GM10266 (cell line): ENCODE results near the gene PPP1R3G.
A peak's percentile ranks its signal among the peaks of the same experiment; 100 is the strongest.

Experiments used
- DNase-seq: peaks from one replicate; pipeline ENCODE4 v3.0.0; 2012; ENCODE audit errors: extremely low spot score
- TF ChIP-seq, protein P1 (sequence below): IDR thresholded peaks from 2 replicates; pipeline ENCODE4 v1.5.1; 2012; ENCODE audit warnings: mild to moderate bottlenecking, low read depth; ENCODE audit not compliant: control insufficient read depth, insufficient read depth; ENCODE audit errors: missing control alignments

PPP1R3G gene

DNA sequence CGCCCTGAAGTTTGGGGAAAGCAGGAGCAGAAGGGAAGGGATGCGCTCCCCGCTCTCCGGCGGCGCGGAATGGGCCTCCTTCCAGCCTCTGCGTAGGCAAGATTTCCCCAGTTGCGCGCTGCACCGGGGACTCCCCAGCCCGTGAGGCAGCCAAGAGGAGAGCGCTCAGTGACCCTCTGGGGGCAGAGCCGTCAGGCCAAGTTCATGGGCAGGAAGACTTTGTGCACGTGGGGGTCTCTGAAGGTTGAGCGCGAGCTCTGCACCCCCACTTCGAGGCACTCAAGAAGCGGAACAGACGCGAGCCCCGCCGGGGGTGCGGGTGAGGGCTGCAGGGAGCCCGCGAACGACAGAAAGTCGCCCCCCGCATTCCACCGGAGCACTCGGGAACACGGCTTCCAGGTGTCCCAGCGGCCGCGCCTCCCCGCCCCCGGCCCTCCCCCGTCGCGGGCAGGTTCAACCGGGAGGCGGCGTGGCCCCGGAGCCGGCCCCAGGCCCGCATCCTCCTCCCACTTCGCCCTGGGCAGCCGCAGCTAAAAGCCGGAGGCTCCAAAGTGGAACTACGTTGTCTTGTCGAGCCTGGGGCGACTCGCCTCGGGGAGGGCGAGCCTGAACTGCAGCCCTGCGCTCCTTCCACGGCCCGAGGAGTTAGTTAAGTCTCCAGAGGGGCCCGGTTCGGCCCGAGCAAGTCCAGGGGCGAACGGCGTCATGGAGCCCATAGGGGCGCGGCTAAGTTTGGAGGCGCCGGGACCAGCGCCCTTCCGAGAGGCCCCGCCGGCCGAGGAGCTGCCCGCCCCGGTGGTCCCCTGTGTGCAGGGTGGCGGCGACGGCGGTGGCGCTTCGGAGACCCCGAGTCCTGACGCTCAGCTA, at the start of gene PPP1R3G:
PPP1R3G (plus strand) TSS at position 561 of the 867 bp plus-strand sequence; CDS start at position 706, 145 bp downstream.
- peak; percentile 80 for DNase-seq
- TF ChIP-seq, protein P1, sequence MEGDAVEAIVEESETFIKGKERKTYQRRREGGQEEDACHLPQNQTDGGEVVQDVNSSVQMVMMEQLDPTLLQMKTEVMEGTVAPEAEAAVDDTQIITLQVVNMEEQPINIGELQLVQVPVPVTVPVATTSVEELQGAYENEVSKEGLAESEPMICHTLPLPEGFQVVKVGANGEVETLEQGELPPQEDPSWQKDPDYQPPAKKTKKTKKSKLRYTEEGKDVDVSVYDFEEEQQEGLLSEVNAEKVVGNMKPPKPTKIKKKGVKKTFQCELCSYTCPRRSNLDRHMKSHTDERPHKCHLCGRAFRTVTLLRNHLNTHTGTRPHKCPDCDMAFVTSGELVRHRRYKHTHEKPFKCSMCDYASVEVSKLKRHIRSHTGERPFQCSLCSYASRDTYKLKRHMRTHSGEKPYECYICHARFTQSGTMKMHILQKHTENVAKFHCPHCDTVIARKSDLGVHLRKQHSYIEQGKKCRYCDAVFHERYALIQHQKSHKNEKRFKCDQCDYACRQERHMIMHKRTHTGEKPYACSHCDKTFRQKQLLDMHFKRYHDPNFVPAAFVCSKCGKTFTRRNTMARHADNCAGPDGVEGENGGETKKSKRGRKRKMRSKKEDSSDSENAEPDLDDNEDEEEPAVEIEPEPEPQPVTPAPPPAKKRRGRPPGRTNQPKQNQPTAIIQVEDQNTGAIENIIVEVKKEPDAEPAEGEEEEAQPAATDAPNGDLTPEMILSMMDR, result no peak

GRCh38 chr6:5036269-5036668, 48.9 kb upstream of the PPP1R3G start:
- no peak for DNase-seq

GRCh38 chr6:5041955-5042354, 43.2 kb upstream of the PPP1R3G start:
- TF ChIP-seq, protein P1, result no peak
- DNase-seq, result no peak

More at GRCh38 chr6:5036269-5036668, 48.9 kb upstream of the PPP1R3G start:
- TF ChIP-seq, protein P1, result no peak

DNA sequence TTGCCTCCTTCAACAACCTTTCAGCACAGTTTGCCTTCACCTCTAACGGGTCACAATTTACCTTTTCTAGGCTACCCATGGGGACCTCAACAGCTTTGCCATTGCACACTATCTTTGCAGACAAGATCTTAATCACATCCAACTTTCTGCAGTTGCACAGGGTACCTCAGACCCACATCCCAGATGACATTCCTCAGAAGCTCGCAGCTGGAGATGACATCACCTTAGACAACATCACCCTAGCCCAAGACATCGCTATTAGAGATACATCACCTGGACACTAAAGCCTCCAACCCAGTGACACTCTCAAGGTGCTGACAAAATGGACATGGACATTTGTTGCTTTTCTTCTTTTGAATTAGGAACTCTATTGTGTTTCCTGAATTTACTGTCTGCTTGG, 42.7 kb upstream of the PPP1R3G start:
- no peak for DNase-seq
- TF ChIP-seq, protein P1, result no peak

DNA sequence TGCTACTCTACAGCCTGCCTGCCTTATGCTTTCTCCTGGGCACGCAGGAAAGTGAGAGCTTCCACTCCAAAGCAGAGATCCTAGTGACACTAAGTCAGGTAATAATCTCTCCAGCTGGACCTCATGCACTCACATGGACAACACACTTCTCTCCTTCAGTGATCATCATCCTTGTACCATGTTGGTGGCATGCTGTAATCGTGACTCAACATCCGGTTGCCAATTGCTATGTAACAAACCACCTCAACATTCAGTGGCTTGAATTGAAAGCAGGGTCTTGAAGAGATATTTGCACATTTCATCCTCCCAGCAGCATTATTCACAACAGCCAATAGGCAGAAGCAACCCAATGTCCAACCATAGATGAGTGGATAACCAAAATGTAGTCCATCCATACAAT, 40.3 kb upstream of the PPP1R3G start:
- TF ChIP-seq, protein P1, result no peak
- no peak for DNase-seq

GRCh38 chr6:5045416-5045815, 39.7 kb upstream of the PPP1R3G start:
- TF ChIP-seq, protein P1, result no peak
- DNase-seq, result no peak

DNA sequence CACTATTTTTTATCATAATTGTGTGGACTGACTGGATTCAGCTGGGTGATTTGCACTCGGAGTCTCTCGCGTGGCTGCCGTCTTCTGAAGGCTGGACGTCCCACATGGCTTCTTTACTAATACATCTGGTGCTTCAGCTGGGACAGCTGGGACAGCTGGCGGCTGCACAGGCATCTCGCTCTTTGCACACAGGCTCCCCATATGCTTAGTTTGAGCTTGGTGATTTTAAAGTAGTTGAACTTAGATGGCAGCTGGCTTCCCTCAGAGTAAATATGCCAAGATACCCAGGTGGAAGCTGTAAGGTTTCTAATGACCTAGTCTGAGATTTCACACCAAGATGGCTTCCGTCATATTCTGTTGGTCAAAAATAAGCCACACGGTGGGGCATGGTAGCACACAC, 38.7 kb upstream of the PPP1R3G start:
- TF ChIP-seq, protein P1, result no peak
- no peak for DNase-seq
